NCI-H2107 (cell line): Measurements from ENCODE around the gene ALG1L2.
"Not testable (repeated sequence)": the region's sequence is repeated elsewhere in the genome, so short reads cannot be mapped to it uniquely, and the experiment has no call there.

Experiments
- DNase-seq: peaks from one replicate; lab custom pipeline; 2025; lab: John Stamatoyannopoulos, UW

The ALG1L2 gene

GRCh38 chr3:130125406-130125805, 43.8 kb downstream of the ALG1L2 start:
- DNase-seq: not testable (repeated sequence)

- DNase-seq: not testable (repeated sequence)
These were observed 54.7 kb downstream of the ALG1L2 start for GRCh38 chr3:130136337-130136736.

- DNase-seq: not testable (repeated sequence)
These were observed 56.1 kb downstream of the ALG1L2 start for GRCh38 chr3:130137685-130138084.

GRCh38 chr3:130138992-130139391, 57.4 kb downstream of the ALG1L2 start:
- not testable (repeated sequence) for DNase-seq

- not testable (repeated sequence) for DNase-seq
These were observed 59.1 kb downstream of the ALG1L2 start for GRCh38 chr3:130140756-130141155.

- DNase-seq: not testable (repeated sequence)
These were observed 62.2 kb downstream of the ALG1L2 start for GRCh38 chr3:130143648-130144327.

- not testable (repeated sequence) for DNase-seq
These were observed 62.7 kb downstream of the ALG1L2 start for GRCh38 chr3:130144328-130144650.

GRCh38 chr3:130145456-130145855, 63.8 kb downstream of the ALG1L2 start:
- DNase-seq: not testable (repeated sequence)

- not testable (repeated sequence) for DNase-seq
These were observed 64.8 kb downstream of the ALG1L2 start for GRCh38 chr3:130146465-130146864.
